ENCODE results near the gene RIN3. TPM values are rescaled to one million over a fixed set of nuclear protein-coding genes. Genes with fewer than 3 reads are reported as not detected.

RIN3 gene
- total RNA-seq, 1 experiment from 2014 or later, result 14.8 TPM

DNA sequence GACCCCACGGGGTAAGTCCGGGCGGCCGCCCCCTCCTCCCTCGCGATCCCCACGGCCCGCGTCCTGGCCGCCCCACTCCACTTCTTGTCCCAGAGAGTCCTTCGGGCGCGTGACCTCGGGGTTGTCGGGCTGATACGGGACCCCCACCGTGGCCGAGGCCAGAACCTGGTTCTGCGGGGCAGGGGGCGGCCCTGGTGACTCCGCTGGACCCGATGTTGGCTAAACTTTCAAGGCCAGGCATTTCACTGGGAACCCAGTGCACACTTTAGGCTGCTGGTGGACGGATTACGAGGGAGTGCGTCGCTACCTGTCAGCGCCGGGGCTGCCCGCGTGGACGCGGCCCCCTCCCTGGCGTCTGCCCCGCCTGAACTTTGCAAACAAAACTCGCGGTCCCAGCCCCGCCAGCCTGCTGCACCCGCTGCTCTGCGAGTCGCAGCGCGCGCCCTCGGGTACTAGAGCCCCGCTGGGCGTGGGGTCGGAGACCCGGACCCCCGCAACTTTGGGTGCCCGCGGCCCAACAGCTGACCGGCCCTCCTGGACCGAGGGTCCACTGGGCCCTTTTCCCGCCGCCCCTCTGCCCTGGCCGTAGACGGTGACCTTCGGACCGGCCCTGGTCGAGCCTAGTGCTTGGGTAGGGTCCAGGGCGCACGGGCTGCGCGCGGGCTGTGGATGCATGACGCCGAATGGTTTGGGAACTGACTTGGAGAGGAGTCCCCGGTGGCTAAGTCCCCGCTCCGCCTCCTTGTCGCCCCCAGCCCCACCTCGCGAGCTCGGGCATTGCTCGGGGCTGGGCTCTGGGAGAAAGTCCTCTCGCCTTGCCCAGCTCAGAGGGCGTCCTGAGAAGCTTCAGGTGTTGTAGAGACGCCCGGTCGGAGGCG is 624 bp downstream of the RIN3 start:
- Histone ChIP-seq H3K9me2 (ENCODE audit: insufficient read depth) (no peaks in the 10 kb centered on the region), H3K4me1 (replicated peaks; ENCODE audit: insufficient read depth) (peaks cover 41% of the 10 kb centered on the region), H4K20me1 (ENCODE audit: insufficient read depth) (no peaks in the 10 kb centered on the region), H3K27me3 (ENCODE audit: insufficient read depth, low read depth) (no peaks in the 10 kb centered on the region), H3K36me3 (ENCODE audit: low read depth) (no peaks in the 10 kb centered on the region), H3K9me3 (ENCODE audit: insufficient read depth, low read depth) (no peaks in the 10 kb centered on the region), H2AFZ (peak overlapping the region; percentile 87), H3K4me2 (peak overlapping the region; percentile 97), H3K27ac (peak overlapping the region; percentile 86), H3K4me3 (peak overlapping the region; percentile 99), H3K79me2 (ENCODE audit: low read depth) (peaks cover 66% of the 10 kb centered on the region), H3F3A (ENCODE audit: insufficient read depth, low read depth) (peaks cover 24% of the 10 kb centered on the region)
- TF ChIP-seq, protein P1, sequence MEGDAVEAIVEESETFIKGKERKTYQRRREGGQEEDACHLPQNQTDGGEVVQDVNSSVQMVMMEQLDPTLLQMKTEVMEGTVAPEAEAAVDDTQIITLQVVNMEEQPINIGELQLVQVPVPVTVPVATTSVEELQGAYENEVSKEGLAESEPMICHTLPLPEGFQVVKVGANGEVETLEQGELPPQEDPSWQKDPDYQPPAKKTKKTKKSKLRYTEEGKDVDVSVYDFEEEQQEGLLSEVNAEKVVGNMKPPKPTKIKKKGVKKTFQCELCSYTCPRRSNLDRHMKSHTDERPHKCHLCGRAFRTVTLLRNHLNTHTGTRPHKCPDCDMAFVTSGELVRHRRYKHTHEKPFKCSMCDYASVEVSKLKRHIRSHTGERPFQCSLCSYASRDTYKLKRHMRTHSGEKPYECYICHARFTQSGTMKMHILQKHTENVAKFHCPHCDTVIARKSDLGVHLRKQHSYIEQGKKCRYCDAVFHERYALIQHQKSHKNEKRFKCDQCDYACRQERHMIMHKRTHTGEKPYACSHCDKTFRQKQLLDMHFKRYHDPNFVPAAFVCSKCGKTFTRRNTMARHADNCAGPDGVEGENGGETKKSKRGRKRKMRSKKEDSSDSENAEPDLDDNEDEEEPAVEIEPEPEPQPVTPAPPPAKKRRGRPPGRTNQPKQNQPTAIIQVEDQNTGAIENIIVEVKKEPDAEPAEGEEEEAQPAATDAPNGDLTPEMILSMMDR (conservative IDR thresholded peaks at IDR 0.05), result no peak
- TF ChIP-seq EZH2 (IDR thresholded peaks at IDR 0.05; ENCODE audit: low read depth), result no peak
- intact Hi-C loops (cut with micrococcal nuclease; ENCODE audit: unreplicated experiment), result no loop called here
- no TSS peak for BruUV-seq (replicated peaks)
- CTCF ChIA-PET, result no interaction called here
- POLR2A ChIA-PET (ENCODE audit: unreplicated experiment), result no interaction called here
- peak in 1 of 2 experiments; percentile 14 for DNase-seq

DNA sequence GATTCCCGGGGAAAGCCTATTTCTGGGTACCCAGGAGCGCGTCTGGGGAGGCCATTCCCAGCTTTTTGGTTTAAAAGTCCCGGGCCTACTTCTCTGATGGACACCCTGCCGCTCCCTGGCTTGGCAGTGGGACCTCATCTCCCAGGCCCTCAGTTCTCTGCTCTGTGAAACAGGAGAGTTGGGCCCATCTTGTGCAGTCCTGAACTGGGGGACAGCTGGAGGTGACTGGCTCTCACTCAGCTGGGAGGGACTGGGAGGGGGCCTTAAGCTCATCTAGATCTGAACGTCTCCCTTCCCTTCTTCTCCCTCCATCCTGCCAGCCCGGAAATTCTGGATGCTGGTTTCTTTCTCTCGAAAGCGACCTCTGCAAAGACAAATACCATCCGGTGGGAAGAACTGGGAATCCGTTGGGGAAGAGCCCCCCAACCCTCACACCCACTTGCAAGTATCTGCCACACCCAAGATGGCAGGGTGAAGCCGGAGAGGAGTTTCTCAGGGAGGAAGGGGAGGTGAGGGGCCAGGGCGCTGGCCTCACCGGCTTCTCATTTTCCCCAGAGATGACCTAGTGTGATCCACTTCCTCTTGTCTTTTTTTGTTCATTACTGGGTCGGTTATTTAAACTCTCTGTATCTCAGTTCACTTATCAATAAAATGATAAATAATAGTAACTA is 1.4 kb downstream of the RIN3 start:
- intact Hi-C loops (cut with micrococcal nuclease; ENCODE audit: unreplicated experiment), result no loop called here
- no peaks in the 10 kb centered on the region for H4K20me1 ChIP-seq (ENCODE audit: insufficient read depth)
- no peaks in the 10 kb centered on the region for H3K27me3 ChIP-seq (ENCODE audit: insufficient read depth, low read depth)
- ChIA-PET POLR2A (ENCODE audit: unreplicated experiment) (no interaction called here), CTCF (no interaction called here)
- peaks cover 73% of the 10 kb centered on the region for H3K79me2 ChIP-seq (ENCODE audit: low read depth)
- TSS peak; percentile 27 for BruUV-seq (replicated peaks)
- H3K4me2 ChIP-seq, result peak overlapping the region; percentile 97
- H2AFZ ChIP-seq, result peak overlapping the region; percentile 87
- no peaks in the 10 kb centered on the region for H3K9me3 ChIP-seq (ENCODE audit: insufficient read depth, low read depth)
- no peak for DNase-seq
- peak overlapping the region; percentile 99 for H3K4me3 ChIP-seq
- peaks cover 24% of the 10 kb centered on the region for H3F3A ChIP-seq (ENCODE audit: insufficient read depth, low read depth)
- H3K36me3 ChIP-seq (ENCODE audit: low read depth), result no peaks in the 10 kb centered on the region
- no peak overlapping the region for H3K27ac ChIP-seq
- no peaks in the 10 kb centered on the region for H3K9me2 ChIP-seq (ENCODE audit: insufficient read depth)
- peaks cover 41% of the 10 kb centered on the region for H3K4me1 ChIP-seq (replicated peaks; ENCODE audit: insufficient read depth)
- TF ChIP-seq, protein P1 (conservative IDR thresholded peaks at IDR 0.05), result no peak
- TF ChIP-seq EZH2 (IDR thresholded peaks at IDR 0.05; ENCODE audit: low read depth), result no peak

DNA sequence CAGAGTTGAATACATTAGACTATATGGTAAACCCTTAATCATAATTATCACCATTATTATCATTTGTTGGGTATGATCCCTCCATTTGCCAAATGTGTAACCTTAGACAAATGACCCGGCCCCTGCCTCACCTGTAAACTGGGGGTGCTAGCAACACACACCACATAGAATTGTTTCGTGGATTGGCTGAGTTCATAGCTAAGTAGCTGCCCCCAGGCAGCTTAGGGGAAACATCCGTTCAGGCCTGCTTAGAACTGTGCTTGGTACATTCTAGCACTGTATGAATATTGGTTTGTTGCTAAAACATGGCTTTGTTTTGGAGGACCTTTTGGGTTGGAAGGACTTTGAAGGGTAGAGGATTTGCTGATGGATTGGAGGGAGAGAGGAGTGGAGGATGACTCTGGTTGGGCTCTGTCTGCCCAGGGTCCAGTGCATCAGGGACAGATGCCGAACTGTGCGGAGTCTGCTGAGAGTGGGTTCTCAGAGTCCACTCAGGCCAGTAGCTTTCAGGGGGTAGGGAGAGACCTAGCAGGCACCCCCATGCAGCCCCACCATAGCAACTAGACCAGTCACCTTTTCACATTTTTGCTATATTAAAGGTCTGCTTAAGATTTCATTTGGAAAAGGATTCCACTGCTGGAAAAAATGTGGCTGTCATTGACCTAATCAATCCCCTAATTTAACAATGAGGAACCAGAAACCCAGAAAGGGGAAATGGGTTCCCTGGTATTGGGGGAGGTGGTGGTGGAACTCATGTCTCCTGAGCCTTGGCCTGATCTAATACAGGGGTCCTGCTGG is 2.2 kb downstream of the RIN3 start:
- no TSS peak for BruUV-seq (replicated peaks)
- peaks cover 24% of the 10 kb centered on the region for H3F3A ChIP-seq (ENCODE audit: insufficient read depth, low read depth)
- H3K4me1 ChIP-seq (replicated peaks; ENCODE audit: insufficient read depth), result peaks cover 39% of the 10 kb centered on the region
- H2AFZ ChIP-seq, result no peak overlapping the region
- TF ChIP-seq, protein P1 (conservative IDR thresholded peaks at IDR 0.05), result no peak
- no peak for TF ChIP-seq EZH2 (IDR thresholded peaks at IDR 0.05; ENCODE audit: low read depth)
- H3K36me3 ChIP-seq (ENCODE audit: low read depth), result no peaks in the 10 kb centered on the region; the same call in 1 of the 2 replicates
- CTCF ChIA-PET, result no interaction called here
- H3K27ac ChIP-seq, result no peak overlapping the region
- peaks cover 81% of the 10 kb centered on the region for H3K79me2 ChIP-seq (ENCODE audit: low read depth)
- no peaks in the 10 kb centered on the region for H3K9me3 ChIP-seq (ENCODE audit: insufficient read depth, low read depth)
- H3K4me3 ChIP-seq, result peak overlapping the region; percentile 99; the same call in 1 of the 2 replicates
- no peaks in the 10 kb centered on the region for H4K20me1 ChIP-seq (ENCODE audit: insufficient read depth)
- H3K9me2 ChIP-seq (ENCODE audit: insufficient read depth), result no peaks in the 10 kb centered on the region
- no peaks in the 10 kb centered on the region for H3K27me3 ChIP-seq (ENCODE audit: insufficient read depth, low read depth)
- POLR2A ChIA-PET (ENCODE audit: unreplicated experiment), result no interaction called here
- peak overlapping the region; percentile 97 for H3K4me2 ChIP-seq
- intact Hi-C loops (cut with micrococcal nuclease; ENCODE audit: unreplicated experiment), result no loop called here
- DNase-seq, result no peak
